DND-41 (cell line): ENCODE data around the gene CANX.

ENCODE experiments used
- CTCF ChIP-seq: IDR thresholded peaks from 2 replicates; pipeline ENCODE4 v1.5.1; 2012; ENCODE audit warnings: borderline replicate concordance, low read length, moderate library complexity, mild to moderate bottlenecking; ENCODE audit not compliant: poor library complexity, severe bottlenecking; ENCODE audit errors: extremely low read depth
- EZH2 ChIP-seq: IDR thresholded peaks from 3 replicates; pipeline ENCODE4 v1.6.1; 2012; ENCODE audit warnings: borderline replicate concordance, low read depth, mild to moderate bottlenecking, moderate library complexity, low read length, inconsistent platforms; ENCODE audit not compliant: severe bottlenecking

GRCh38 chr5:179697108-179697507, 1.7 kb upstream of the CANX start:
- no peak for TF ChIP-seq CTCF
- TF ChIP-seq EZH2 = no peak
